ENCODE data around the gene FBXL17.
"Not testable (repeated sequence)": the region's sequence is repeated elsewhere in the genome, so short reads cannot be mapped to it uniquely, and the experiment has no call there.

Gene FBXL17

GRCh38 chr5:108381954-108382783 is at the start of gene FBXL17:
Gene FBXL17 (minus strand): TSS chr5:108382098.
- peak; percentile 81 for DNase-seq

GRCh38 chr5:108430931-108431608 is 49.2 kb upstream of the FBXL17 start:
- no peak for DNase-seq

- DNase-seq: no peak
Measured at GRCh38 chr5:108421713-108422112, 39.8 kb upstream of the FBXL17 start.

- DNase-seq: no peak
Measured at GRCh38 chr5:108420755-108421154, 38.9 kb upstream of the FBXL17 start.

- DNase-seq: no peak
Measured at GRCh38 chr5:108420158-108420557, 38.3 kb upstream of the FBXL17 start.

- no peak for DNase-seq
Measured at GRCh38 chr5:108418197-108418596, 36.3 kb upstream of the FBXL17 start.

- DNase-seq: no peak
Measured at GRCh38 chr5:108417166-108417670, 35.3 kb upstream of the FBXL17 start.

GRCh38 chr5:108415726-108416125 is 33.8 kb upstream of the FBXL17 start:
- DNase-seq: no peak

GRCh38 chr5:108409786-108410185 is 27.9 kb upstream of the FBXL17 start:
- DNase-seq: no peak

- not testable (repeated sequence) for DNase-seq
Measured at GRCh38 chr5:108405201-108405600, 23.3 kb upstream of the FBXL17 start.

- no peak for DNase-seq
Measured at GRCh38 chr5:108398964-108399363, 17.1 kb upstream of the FBXL17 start.

- not testable (repeated sequence) for DNase-seq
Measured at GRCh38 chr5:108396837-108397236, 14.9 kb upstream of the FBXL17 start.

GRCh38 chr5:108387758-108388157 is 5.9 kb upstream of the FBXL17 start:
- DNase-seq: no peak

GRCh38 chr5:108386345-108387061 is 4.6 kb upstream of the FBXL17 start:
- DNase-seq: no peak

- no peak for DNase-seq
Measured at GRCh38 chr5:108384741-108385140, 2.8 kb upstream of the FBXL17 start.

GRCh38 chr5:108382784-108383330 is 959 bp upstream of the FBXL17 start:
- peak; percentile 32 for DNase-seq

- peak; percentile 14 for DNase-seq
Measured at GRCh38 chr5:108381350-108381953, 446 bp downstream of the FBXL17 start.

GRCh38 chr5:108380531-108381349 is 1.2 kb downstream of the FBXL17 start:
- peak; percentile 10 for DNase-seq

- DNase-seq: no peak
Measured at GRCh38 chr5:108379722-108380530, 2.0 kb downstream of the FBXL17 start.

- DNase-seq: no peak
Measured at GRCh38 chr5:108375768-108376167, 6.1 kb downstream of the FBXL17 start.

- DNase-seq: no peak
Measured at GRCh38 chr5:108373426-108373825, 8.5 kb downstream of the FBXL17 start.
